ENCODE measurements around the gene GNG2. TPM values are rescaled to one million over a fixed set of nuclear protein-coding genes. Genes with fewer than 3 reads are reported as not detected.

The GNG2 gene
- total and polyA plus RNA-seq, 2 donors (not counting 1 experiment from before 2014, with no cell fraction given): 21.1 to 21.5 TPM

GRCh38 chr14:52018970-52019369 lies 158.6 kb downstream of the GNG2 start:
- no peaks in the 10 kb centered on the region for H3K27me3 ChIP-seq (ENCODE audit: control insufficient read depth, insufficient read depth, low read length)
- H4K20me1 ChIP-seq (ENCODE audit: control insufficient read depth, extremely low read depth, insufficient read depth, low read length): no peaks in the 10 kb centered on the region
- H3K4me3 ChIP-seq (replicated peaks in 1 of 4; ENCODE audit: control extremely low read depth in 1 of 4, insufficient read depth in 1 of 4, low read depth in 3 of 4, low read length in 4 of 4): no peak overlapping the region
- no peak for TF ChIP-seq CTCF (conservative IDR thresholded peaks at IDR 0.05 in 1 of 2, IDR thresholded peaks at IDR 0.05 in 1 of 2; ENCODE audit: low read depth in 1 of 2, low read length in 2 of 2)
- no peak for TF ChIP-seq EZH2 (IDR thresholded peaks at IDR 0.05; ENCODE audit: low read length, missing control alignments)
- H3K4me2 ChIP-seq (ENCODE audit: extremely low read depth, insufficient read depth, low read length): no peak overlapping the region
- no peak overlapping the region for H3K9ac ChIP-seq (ENCODE audit: insufficient read depth, low read length)
- H3K9me3 ChIP-seq (ENCODE audit: control insufficient read depth, insufficient read depth, low read depth, low read length): no peaks in the 10 kb centered on the region
- H3K27ac ChIP-seq (ENCODE audit: insufficient read depth, low read length): no peak overlapping the region
- DNase-seq (ENCODE audit: low read depth in 2 of 2): no peak
- peaks cover 9% of the 10 kb centered on the region for H3K79me2 ChIP-seq (ENCODE audit: control insufficient read depth, insufficient read depth, low read length)
- H3K36me3 ChIP-seq (ENCODE audit: control insufficient read depth, insufficient read depth, low read length): peaks cover 37% of the 10 kb centered on the region
- H3K4me1 ChIP-seq (ENCODE audit: control insufficient read depth, extremely low read depth, insufficient read depth, low read length): peaks cover 13% of the 10 kb centered on the region
- H2AFZ ChIP-seq (ENCODE audit: low read length): no peak overlapping the region

Other genes with a start within 250 kb of the GNG2 start
- 157 and 200 TPM in 2 replicates for gene FRMD6, start 208.7 kb upstream of the GNG2 start, total RNA-seq
- gene FRMD6, start 208.7 kb upstream of the GNG2 start, polyA plus RNA-seq: 182 and 222 TPM in 2 replicates
- 73.2 and 222 TPM in 2 replicates for gene RTRAF, start 128.9 kb downstream of the GNG2 start, total RNA-seq
- gene RTRAF, start 128.9 kb downstream of the GNG2 start, polyA plus RNA-seq: 147 and 185 TPM in 2 replicates
- 93.7 and 181 TPM in 2 replicates for gene NID2, start 208.4 kb downstream of the GNG2 start, total RNA-seq
- 394 and 2,513 TPM in 2 replicates for gene NID2, start 208.4 kb downstream of the GNG2 start, polyA plus RNA-seq